GM10266 (cell line): ENCODE measurements around the gene PACRG.

Experiments used
- DNase-seq: peaks from one replicate; pipeline ENCODE4 v3.0.0; 2012; ENCODE audit errors: extremely low spot score
- TF ChIP-seq, protein P1 (sequence below): IDR thresholded peaks from 2 replicates; pipeline ENCODE4 v1.5.1; 2012; ENCODE audit warnings: mild to moderate bottlenecking, low read depth; ENCODE audit not compliant: control insufficient read depth, insufficient read depth; ENCODE audit errors: missing control alignments

The PACRG gene

GRCh38 chr6:162700966-162701365 is 26.8 kb upstream of the PACRG start:
- no peak for DNase-seq
- TF ChIP-seq, protein P1, sequence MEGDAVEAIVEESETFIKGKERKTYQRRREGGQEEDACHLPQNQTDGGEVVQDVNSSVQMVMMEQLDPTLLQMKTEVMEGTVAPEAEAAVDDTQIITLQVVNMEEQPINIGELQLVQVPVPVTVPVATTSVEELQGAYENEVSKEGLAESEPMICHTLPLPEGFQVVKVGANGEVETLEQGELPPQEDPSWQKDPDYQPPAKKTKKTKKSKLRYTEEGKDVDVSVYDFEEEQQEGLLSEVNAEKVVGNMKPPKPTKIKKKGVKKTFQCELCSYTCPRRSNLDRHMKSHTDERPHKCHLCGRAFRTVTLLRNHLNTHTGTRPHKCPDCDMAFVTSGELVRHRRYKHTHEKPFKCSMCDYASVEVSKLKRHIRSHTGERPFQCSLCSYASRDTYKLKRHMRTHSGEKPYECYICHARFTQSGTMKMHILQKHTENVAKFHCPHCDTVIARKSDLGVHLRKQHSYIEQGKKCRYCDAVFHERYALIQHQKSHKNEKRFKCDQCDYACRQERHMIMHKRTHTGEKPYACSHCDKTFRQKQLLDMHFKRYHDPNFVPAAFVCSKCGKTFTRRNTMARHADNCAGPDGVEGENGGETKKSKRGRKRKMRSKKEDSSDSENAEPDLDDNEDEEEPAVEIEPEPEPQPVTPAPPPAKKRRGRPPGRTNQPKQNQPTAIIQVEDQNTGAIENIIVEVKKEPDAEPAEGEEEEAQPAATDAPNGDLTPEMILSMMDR = no peak

GRCh38 chr6:162701551-162701950 is 26.2 kb upstream of the PACRG start:
- DNase-seq = no peak
- TF ChIP-seq, protein P1 = no peak

DNA sequence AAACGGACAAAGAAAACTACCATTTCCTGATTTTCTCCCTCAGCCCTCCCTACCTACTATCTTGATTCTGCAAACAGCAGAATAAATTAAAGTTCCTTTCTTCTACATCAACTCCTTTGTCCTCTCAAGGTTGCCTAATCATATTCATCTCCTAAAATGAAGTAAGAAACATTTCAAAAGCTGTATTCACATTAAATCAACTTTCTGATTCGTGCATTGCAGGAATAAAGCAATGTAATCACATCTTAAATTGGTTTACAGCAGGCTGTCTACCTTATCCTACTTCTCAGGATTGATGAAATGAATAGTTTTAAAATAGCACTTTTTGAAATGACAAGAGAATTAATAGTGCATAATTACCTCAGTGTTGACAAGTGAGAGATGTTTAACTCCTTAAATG is 25.3 kb upstream of the PACRG start:
- TF ChIP-seq, protein P1 = no peak
- no peak for DNase-seq

DNA sequence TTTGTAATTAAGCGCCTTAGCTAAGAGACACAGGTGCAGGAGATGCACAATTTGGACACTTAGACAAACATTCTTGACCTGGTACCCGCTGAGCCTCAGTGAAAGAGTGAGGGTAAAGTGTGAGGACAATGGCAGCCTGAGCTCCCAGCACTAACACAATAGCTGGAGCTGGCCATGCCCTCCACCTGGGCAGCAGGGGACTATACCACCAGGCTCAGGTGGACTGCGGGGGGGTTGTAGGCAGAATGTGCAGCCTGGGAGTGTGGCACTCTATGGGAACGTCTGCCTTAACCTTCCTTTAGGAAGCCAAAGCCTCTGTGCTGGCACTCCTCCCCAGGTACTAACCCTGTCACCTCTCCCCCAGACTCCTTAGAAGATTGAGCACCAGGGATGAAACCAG is 23.8 kb upstream of the PACRG start:
- no peak for DNase-seq

GRCh38 chr6:162705736-162706135 is 22.0 kb upstream of the PACRG start:
- DNase-seq = no peak
- TF ChIP-seq, protein P1 = no peak

More for the DNA sequence above, 23.8 kb upstream of the PACRG start:
- TF ChIP-seq, protein P1 = no peak

GRCh38 chr6:162706232-162706631 is 21.5 kb upstream of the PACRG start:
- DNase-seq = no peak
- TF ChIP-seq, protein P1 = no peak

- DNase-seq = no peak
- TF ChIP-seq, protein P1 = no peak
Measured at GRCh38 chr6:162708971-162709370, 18.8 kb upstream of the PACRG start.
